GM03348 (cell line): ENCODE results near the gene FAM221B.

Experiments used
- DNase-seq: peaks from one replicate; pipeline ENCODE4 v3.0.0; 2012; ENCODE audit warnings: low spot score

FAM221B gene

DNA sequence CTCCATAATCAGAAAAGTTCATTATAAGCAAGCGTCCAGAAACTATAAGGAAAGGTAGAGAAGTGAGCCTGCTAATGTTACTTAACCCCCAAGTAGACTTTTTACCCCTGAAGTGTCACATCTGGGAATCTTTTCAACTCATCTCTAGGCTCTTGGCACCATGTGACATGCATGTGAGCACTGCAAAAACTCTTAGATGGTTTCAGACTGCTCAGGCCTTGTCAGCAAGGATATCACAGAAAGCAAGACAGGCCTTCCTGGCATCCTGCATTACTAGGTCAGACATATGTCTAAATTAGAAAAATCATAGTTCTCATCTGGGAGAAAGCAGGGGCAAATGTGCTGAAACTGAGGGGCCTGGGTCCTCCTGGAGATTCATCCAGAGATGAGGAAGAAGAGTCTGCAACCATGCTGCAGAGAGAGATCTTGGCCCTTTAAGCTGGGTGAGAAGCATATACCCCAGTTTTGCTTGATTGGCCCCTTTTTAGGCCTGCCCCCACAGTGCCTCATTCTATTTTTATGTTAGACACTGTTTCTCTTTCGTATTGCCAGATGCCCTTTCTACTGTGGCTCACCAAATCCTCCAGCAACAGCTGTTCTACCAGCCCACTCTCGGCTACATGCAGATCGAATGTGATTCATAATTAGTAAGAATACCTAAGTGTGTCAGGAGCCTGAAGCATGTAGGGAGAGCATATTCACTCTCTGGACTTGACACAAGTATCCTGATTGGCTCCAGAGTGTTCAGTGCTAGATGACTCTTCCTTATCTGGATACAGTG is 19.4 kb upstream of the FAM221B start:
- DNase-seq, result peak; percentile 85

DNA sequence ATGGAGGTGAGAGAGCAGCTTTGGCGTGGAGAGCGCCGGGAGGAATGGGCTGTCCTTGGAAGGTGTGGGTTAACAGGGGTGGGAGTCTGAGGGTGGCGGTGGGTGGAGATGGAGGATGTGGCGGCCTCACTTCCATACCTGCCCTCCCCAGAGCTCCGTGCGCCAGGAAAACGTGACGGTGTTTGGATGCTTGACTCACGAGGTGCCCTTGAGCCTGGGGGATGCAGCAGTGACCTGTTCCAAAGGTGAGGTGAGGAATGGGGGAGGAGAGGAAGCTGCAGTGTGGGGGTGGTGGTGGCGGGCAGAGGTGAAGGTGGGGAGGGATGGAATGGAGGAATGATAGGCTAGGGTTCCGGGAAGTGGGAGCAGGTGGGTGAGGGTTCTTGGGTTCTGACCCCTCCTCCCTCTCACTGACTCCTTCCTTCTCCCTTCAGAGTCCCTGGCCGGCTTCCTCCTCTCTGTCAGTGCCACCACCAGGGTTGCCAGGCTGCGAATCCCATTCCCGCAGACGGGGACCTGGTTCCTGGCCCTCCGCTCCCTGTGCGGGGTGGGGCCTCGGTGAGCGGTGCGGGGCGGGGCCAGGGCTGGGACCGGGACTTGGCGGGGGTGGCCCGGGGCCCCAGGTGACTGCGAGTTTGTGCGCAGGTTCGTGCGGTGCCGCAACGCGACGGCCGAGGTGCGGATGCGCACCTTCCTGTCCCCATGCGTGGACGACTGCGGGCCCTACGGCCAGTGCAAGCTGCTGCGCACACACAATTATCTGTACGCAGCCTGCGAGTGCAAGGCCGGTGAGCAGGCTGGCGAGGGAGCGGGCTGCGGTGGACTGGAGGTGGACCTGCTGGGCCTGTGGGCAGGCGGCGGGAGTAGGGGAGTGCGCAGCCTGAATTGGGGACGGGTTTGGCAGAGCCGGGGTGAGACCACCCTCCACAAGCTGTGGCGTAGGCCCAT is 17.6 kb upstream of the FAM221B start:
- DNase-seq, result no peak

DNA sequence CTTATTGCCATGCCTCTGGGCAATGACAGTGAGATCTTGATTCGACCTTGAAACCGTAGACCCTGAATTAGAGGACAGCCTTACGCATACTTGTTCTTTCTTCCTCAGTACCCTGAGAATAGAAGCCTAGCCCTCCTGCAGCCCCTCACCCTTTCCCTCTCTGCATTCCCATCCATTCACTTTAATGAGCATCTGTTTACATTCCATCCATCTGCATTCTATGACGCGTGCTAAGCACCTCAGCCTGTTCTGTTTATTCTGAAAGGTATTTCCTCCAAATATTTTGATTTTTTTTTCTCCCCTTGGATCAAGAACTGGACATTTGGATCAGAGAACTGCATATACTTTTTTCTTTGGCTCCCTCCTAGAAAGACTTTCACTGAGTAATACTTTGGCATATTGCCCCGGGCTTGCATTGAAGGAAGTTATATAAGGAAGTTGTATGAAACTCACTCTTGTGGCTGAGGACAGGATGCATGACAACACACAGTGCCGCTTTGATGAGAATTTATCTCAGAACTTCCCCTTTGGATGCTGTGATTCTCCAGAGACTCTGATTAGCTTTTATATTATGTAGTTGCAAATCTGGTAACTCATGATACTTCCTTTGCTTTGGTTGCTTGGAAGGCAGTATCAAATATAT is 16.2 kb upstream of the FAM221B start:
- peak; percentile 74 for DNase-seq

DNA sequence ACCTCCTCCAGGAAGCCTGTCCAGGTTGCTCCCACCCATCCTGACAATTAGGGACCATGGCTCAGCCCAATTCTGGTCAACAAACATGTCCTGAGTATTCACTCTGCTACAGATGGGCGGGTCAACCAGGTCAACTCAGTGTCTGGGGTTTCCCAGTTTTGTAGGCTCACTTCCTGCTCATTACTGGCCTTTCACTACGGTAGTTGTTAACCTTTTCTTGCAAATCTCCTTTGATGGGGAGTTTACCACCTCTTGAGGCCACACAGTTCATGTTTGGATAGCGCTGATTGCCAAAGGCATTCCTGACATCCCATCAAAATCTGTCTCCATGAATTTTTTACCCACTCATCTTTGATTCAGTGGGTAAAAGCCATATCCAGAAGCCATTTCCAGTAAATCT is 14.3 kb upstream of the FAM221B start:
- DNase-seq, result no peak

DNA sequence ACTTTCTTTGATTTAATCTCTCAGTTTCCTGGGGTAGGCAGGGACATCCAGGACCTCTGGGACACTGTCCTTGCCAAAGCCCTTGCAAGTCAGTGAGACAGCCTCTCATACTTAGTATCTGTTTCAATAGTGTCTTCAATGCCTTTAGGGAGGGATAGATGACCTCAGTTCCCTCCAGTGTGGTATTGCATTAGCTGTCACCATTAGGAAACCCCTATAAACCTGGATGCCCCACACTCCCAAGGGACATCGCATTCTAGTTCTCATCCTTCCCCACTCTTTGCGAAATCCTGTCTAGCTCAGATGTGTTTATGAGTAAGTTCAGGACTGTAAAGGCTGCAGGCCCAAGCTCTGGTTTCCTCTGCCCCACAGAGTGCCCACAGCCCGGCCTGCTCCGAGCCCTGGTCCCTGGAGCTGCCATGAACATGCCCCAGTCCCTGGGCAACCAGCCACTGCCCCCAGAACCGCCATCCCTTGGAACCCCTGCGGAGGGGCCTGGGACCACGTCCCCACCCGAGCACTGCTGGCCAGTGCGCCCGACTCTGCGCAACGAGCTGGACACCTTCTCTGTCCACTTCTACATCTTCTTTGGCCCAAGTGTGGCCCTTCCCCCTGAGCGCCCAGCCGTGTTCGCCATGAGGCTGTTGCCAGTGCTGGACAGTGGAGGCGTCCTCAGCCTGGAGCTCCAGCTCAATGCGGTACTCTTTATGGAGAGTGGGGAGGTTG is 13.7 kb upstream of the FAM221B start:
- peak; percentile 15 for DNase-seq

DNA sequence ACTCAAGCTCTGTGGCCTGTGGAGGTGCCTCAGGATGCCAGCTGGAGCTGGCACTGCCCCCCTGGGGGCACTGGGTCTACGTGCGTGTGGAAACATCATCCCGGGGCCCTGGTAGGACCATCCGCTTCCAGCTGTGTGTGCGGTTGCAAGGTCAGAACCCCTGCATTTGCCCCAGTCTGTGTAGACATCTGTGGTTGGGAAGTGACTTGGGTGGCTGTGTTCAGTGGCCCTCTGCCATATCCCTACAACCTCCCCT is 13.0 kb upstream of the FAM221B start:
- no peak for DNase-seq

DNA sequence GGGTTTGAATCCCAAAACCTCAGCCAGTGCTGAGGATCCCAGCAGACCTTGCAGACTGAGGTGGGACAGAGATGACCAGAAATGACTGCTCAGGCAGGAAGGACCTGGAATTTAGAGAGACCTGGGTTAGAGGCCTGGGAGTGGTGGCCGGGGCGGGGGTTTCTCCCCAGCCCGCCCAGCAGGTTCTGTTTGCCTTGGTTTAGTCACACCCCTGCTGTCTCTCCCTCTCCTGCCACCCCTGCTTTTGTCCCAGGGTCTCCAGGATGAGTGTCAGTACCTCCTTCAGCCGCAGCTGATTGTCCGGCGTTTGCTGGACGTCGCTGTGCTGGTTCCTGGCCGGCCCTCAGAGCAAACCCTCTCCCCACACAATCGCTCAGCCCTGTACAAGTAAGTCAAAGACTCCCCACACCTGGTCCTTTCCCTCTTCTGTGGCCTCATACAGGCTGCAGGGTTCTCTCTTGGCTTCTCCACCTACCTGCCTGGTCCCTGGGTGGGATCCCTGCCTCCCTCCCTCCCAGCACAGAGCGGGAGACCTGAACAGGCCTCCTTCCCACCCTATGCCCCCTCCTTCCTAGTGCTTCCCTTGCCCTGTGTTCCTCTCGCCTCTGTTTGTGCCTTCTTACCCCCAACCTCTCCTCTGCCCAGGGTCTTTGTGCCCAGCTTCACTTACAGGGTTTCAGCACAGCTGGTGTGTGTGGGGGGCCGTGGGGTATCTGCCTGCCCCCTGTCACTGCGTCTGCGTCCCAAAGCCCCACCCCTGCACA is 12.5 kb upstream of the FAM221B start:
- no peak for DNase-seq

DNA sequence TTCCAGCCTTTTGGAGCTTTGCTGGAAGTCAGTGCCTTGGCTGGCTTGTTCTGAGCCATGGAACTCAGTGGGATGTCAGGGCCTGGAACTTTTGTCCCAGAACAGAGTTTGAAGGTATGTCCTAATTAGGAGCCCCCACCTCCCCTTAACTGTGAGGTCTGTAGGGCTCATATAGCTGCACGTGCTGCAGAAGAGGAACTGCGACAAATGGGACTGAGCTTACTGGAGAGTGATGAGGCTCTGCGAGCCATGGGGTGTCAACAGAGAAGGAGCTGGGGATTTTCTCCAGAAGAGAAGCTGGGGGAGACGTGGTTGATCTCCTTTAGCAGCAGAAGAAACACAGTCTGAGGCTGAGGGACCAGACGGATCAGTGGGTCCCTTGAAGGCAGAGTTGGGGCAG is 11.4 kb upstream of the FAM221B start:
- DNase-seq, result no peak

DNA sequence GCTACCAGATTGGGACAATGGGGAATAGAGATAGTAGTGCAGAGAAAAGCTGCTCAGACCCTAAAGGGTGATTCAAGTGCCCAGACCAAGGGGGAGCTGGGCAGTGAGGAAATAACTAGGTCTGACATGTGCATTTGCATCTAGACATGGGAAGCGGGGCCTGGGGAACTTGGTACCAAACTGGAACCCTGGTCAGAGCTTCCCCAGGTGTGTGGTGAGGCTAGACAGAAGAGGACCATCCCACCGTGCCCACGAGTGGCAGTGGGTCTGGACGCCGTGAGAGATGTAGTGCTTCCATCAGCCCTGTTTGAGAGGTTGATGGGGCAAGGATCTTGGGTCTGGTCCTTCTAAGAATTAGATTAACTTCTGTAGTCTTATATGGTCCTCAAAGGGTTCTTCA is 8.1 kb upstream of the FAM221B start:
- DNase-seq, result no peak

DNA sequence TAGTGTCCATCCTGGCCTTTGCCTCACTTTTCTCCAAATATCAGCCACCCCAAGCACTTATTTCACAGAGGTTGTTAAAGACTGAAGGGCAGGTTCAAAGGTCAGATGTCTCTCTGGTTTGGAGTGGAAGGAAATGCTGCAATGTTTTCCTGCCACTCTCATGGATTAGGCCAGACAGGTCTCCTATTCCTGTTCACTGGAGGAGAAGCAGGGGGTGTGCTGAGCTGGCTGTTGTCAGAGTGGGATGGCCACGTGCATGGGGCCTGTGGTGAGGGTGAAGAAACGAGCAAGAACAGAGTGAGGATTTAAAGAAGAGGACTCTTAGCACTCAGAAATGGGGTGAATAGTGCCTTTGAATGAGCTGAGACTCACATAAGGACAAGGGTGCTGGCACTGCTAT is 7.2 kb upstream of the FAM221B start:
- DNase-seq, result no peak

DNA sequence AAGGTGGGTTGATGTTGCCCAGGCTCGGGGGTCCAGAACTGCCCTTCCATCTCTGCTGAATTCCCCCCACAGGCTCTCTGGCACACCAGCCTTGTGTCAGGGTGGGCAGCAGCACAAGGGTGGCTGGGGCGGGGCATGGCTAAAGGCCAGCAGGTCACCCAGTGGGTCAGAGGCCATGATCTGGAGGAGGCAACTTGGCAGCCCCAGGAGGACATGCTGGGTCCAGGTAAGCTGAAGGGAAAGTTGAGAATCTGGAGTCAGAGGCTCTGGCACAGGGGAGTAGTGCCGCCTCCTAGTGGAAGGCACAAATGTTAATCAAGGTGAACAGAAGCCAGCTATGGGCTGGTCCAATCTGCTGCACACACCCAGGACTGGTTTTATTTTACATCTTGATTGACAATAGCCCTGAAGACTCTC is 6.7 kb upstream of the FAM221B start:
- no peak for DNase-seq

DNA sequence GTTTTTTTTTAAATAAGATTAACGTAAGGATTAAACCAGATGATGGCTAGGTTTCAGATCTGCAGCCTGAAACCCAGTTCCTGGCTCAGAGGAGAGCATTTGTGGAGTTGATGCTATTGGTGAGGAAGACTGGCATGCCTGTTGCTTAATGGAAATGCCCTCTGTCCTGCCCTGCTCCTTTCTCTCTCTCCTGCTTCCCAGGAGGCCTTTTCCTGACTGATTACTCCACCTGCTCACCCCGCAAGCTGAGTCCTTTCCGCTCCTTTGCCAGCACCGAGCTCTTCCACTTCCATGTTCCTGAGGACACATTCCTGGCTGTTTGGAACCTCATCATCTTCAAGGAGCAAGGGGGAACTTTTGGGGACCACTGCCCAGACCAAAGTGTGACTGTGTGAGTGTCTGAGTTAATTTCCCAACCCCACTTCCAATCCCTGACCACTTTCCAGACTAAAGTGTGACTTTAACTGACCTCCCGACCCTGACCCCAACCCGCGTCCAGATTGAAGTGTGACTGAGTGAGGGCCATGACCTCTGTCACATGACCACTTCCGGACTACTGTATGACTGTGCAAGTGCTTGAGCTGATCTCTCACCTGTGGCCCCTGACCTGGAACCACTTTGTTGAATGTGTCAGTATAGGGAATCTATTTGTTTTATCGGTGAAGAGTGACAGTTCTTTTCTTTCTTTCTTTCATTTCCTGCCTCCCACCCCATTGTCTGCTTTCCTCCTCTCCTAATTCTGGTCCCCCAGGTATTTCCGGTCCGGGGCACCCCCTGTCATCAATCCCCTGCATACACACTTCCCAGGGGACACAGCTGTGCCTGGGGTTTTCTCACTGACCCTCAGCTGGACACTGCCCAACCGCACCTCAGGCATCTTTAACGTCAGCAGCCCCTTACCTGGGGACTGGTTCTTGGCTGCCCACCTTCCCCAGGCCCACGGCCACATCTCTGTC is 6.0 kb upstream of the FAM221B start:
- no peak for DNase-seq

DNA sequence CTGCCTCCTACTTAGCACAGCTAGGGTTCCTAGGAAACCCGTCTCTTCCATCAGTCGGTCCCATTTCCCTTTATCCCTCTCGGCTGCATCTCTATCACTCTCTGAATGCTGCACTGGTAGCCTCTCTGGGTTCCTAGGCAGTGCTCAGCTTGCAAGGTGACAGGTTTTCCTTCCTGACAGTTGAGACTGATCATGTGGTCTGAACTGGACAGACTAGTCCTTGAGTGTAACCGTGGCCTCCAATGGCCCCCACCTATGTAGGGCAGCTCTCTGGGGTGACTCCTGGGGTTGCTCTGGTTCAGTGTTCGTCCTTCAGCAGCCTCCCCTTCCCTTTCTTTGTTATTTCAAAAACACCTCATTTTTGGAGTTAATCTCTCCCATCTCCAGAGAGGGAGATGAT is 4.3 kb upstream of the FAM221B start:
- no peak for DNase-seq

DNA sequence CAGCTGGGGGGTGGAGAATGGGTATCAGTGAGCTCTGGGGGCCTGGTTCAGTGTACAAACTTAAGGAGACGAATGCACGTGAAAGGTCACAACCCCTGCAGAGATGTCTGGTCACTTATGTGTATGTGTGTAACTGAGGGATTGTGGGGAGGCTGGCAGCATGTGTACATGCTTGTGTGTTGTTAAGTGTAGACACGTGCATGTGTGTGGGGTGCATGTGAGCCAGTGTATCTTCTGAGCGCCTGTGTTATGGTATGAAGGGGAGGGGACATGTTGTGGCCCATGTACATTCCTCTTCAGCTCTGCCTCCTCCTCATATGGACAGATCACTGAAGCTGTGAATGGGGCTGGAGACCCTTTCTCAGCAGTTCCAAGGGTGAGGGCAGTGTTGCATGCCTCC is 2.5 kb upstream of the FAM221B start:
- DNase-seq, result no peak

DNA sequence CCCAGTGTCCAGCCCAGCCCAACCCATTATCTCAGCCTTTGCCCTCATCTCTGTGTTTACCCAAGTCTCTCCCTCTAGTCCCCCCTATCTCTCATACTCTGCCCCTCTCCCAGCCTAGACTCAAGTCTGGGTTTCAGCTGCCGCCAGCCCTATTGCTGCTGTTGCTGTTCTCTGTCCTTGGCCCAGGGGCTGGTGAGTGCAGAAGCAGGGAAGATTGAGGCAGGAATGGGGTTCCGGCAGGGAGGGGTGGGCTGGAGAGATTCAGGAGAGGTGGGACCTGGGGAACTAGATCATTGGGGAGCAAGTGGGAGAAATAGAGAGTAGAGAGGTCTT is 1.2 kb upstream of the FAM221B start:
- no peak for DNase-seq

DNA sequence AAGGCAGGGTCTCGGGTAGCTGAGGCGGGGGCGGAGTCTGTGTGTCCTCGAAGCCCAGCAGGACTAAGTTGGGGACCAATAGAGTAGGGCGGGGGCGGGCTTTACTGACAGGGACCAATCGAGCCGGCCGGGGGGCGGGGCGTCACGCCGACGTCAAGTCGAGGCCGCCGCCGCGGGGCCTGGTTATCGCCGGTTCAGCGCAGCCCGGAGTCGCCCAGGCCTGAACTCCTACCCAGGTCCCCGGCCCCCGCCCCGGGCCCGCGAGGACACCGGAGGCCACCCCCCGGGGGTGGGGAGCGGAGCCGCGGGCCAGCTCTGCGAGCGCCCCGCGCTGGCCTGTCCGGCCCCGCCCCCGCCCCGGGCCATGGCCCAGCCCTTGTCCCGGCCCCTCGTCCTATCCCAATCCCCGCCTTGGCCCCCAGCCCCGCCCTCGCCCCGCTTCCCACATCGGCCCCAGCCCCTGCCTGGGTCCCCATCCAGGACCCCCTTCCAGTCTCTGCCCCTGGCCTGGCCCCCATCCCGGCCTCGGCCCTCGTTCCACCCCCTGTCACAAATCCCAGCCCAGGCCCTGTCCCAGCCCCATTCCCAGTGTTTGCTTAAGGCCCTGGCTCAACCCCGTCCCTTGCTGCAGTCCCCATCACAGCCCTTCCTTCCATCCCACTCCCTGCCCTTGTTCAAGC is 692 bp upstream of the FAM221B start, which contains the start of gene TMEM8B:
Gene TMEM8B, plus strand, starts transcription at position 145 of the 680 bp plus-strand sequence. Its CDS starts 220 bp downstream, at position 365.
- peak; percentile 97 for DNase-seq

DNA sequence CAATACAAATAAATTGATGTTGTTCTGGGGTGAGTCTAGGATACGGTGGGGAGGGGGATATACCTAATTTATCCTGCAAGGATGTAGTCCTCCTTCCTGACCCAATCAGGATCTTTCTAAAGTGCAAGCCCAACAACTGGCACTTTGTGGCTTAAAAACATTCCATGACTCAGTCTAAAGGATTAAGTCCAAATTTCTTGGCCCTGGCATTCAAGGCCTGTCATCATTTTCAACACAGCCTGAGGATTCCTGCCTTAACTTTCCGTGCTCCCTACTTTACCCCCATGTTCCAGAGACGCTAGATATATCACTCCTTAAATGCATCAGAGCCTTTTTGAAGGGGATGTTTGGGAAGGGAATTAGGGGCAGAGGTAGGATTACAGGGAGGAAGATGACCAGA is 1.0 kb downstream of the FAM221B start:
- DNase-seq, result peak; percentile 68

DNA sequence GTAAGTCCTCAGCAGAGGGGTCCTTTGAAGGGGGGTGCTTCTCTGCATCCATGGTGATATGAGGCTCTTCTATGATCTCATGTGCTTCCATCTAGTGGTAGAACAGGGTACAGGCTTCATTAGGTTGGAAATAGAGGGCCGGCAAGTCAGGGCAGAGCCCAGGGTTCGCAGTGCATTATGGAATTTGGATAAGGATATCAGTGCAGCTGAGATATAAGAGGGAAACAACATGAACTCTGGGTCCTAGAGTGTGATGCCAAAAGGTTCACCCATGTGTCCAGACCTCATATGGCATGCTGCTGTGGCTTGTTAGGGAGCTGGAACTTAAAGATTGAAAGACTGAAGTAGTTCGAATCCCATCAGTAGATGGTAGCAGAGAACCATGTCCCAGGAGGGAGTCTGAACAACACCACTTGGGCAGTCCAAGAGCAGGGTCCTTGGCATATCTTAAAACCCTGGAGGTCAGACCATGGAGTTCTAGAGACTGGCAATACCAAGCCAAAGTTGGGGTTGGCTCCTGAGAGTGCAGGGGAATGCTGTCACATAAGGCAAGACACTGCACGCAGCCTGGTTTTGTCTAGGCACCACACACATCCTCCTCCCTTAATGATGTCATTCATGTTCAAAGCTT is 2.3 kb downstream of the FAM221B start:
- DNase-seq, result peak; percentile 69

DNA sequence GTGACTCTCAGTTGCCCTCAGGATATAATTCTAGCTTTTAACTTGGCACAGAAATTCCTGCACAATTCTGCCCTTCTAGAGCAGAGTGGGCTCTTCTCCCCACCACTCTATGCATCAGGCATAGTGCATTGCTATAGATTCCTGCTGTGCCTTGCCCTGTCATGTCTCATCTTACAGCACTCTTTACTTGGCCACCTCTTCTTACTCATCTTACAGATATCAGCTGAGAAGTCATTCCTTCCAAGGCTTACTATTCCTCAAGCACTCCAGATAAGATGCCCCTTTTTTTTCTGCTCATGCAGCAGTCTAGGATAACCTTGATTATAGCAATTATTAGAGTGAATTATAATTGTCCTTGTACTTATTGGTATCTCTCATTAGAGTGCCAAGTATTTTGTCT is 5.6 kb downstream of the FAM221B start:
- no peak for DNase-seq
